GM19467 (cell line): ENCODE data around the gene SOX2.
"Not testable (repeated sequence)": the region's sequence is repeated elsewhere in the genome, so short reads cannot be mapped to it uniquely, and the experiment has no call there.

Experiments
- ATAC-seq: cut with Tn5 transposase; IDR thresholded peaks from one replicate; pipeline ENCODE4 v1.9.1; 2021; ENCODE audit warnings: mild to moderate bottlenecking, moderate library complexity; ENCODE audit not compliant: unreplicated experiment

Gene SOX2

DNA sequence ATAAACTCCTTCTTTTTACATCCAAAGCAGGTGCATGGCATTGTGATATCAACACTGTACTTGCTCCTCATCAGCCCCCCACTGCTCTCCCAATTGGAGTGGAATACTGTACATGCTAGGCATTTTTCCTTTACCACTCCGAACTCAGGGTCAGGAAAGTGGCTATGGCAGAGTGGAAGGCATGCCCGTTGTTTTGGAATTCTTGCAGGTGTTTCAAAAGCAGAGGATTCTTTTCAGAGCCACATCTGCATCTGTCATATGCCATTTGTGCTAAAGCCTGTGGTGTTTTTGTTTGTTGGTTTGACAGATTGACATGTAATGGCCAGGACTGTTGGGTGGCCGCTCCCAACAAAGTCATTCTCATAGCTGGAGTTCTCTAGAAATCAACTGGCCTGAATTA is 41.7 kb downstream of the SOX2 start:
- ATAC-seq = no peak

DNA sequence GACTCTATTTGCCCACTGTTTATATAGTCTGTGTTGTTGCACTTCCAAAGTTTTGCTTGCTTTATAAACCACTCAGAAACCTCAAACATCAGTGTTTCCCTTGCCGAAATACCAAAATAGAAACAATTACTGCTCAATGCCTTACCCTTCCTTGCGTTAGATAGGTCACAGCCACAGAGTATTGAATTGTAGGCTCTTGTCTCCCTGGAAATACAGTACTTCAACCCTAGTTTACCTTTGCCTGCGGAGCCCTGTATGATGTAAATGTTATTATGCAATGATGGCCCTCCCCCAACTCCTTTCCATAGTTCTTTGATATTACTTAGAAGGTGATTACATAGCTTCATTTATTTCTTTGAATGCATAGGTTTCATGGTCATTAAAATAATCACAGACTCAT is 44.2 kb downstream of the SOX2 start:
- ATAC-seq = no peak

DNA sequence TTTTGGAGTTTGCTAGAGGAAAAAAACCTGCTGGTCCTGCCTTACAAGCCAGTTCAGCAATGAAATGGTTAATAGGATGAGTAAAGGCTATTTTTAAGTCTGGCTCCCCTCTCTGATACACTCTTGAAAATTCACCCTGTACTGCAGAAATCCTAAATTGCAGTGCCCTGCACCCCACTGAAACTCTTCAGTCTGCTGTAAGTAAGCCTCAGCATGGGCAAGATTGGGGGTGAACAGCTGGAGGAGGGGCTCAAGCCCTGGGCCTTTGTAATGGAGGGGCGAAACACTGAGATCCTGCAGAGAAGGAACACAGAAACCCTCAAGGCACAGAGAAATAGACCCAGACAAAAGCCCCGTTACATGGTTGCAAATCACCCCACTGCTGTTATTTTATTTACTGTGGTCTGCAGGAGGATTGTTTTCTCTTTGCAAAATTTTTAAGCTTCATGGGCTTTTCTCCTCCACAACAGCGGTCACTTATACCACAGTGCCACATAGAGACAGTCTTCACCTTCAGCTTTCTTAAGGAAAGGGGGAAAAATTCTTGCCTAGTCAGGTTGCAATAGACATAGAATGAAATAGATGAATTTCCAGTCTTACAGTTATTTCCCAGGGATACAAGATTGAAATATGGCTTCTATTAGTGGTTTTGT is 45.0 kb downstream of the SOX2 start:
- ATAC-seq = no peak

DNA sequence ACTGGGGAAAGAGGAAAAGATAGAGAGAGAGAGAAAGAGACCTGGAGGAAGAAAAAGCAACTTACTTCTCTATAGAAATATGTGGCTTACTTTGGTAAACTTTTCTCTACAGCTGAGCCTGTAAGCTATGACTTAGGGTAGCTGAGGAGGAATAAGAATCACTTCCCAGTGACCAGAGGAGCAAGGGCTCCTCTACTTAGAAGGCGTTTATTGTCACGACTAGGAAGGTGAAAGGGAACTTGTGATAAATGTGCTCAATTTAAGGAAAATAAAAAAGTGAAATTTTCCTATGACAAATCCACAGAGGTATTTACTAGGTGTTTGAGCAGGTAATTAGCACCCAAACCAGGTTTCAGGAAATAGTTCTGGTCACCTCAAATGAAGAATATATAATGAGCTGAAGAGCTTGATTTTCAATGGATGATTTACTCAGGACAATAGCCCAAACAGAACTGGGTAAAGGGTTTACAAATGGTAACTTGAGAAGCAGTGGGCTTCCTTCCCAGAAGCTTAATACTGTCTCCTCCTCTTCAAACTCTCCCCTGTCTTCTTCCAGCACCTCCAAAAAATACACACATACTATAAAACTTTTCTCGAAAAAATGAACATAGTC is 46.1 kb downstream of the SOX2 start:
- no peak for ATAC-seq

DNA sequence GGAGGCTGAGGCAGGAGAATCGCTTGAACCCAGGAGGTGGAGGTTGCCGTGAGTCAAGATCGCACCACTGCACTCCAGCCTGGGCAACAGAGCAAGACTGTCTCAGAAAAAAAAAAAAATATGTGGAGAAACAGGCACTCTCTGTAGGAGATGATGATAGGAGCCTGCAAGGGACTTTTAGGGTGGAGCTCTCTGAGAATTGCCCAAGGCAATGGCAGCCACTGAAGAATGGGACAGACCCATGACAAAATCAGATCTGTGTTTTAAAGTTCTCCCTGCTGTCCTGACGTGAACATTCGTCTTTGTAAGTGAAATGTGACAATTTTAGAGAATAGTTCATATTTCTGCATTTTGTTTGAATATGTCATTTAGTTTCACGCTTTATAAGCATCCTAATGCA is 50.2 kb downstream of the SOX2 start:
- ATAC-seq = no peak

DNA sequence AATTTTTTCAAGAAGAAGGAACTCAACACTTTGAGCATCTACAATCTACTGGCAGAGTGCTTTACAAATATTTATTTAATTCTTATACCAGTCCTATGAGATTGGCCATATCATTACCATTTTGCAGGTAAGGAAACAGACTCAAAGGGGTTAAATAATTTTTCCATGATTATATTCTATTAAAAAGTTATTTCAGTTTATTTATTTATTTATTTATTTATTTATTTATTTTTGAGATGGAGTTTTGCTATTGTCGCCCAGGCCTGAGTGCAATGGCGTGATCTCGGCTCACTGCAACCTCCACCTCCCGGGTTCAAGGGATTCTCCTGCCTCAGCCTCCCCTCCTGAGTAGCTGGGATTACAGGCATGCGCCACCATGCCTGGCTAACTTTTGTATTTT is 52.3 kb downstream of the SOX2 start:
- not testable (repeated sequence) for ATAC-seq
